ENCODE measurements around the gene CEP112. TPM values are rescaled to one million over a fixed set of nuclear protein-coding genes. Genes with fewer than 3 reads are reported as not detected.

The CEP112 gene
- total and polyA plus RNA-seq, 4 donors = 5.9 to 32.9 (median 18.8) TPM

- H3K9ac ChIP-seq (ENCODE audit: insufficient read depth in 1 of 2, low read length in 2 of 2) = no peak overlapping the region
- DNase-seq (peak in 2 of 3 donors; percentile 21 to 57), ATAC-seq (ENCODE audit: insufficient read depth, low FRiP score) (no peak)
- H3K27ac ChIP-seq (ENCODE audit: low read depth in 1 of 2, low read length in 1 of 2) = no peak overlapping the region
- WGBS, 2 donors = 49 to 56% methylated on average over 9 of the region's 9 CpGs
- H3K27me3 ChIP-seq (ENCODE audit: control insufficient read depth in 3 of 3, insufficient read depth in 3 of 3, low read length in 2 of 3) = no peaks in the 10 kb centered on the region
- no peaks in the 10 kb centered on the region for H3K36me3 ChIP-seq (ENCODE audit: control insufficient read depth in 4 of 4, insufficient read depth in 4 of 4, low read length in 4 of 4)
- TF ChIP-seq CTCF (IDR thresholded peaks at IDR 0.05; ENCODE audit: control extremely low read depth, extremely low read depth) = no peak
- no peaks in the 10 kb centered on the region for H3K9me3 ChIP-seq (ENCODE audit: control insufficient read depth in 4 of 4, insufficient read depth in 3 of 4, low read length in 3 of 4)
- H3K4me3 ChIP-seq = no peak overlapping the region
- peaks cover 0 to 9% (median 0%) of the 10 kb centered on the region in 5 donors for H3K4me1 ChIP-seq (ENCODE audit: control insufficient read depth in 5 of 5, insufficient read depth in 5 of 5, low read length in 5 of 5)
Measured at GRCh38 chr17:65975878-65976277, 216.1 kb downstream of the CEP112 start.

- no peak for ATAC-seq (ENCODE audit: insufficient read depth, low FRiP score)
- Histone ChIP-seq H3K27me3 (ENCODE audit: control insufficient read depth in 3 of 3, insufficient read depth in 3 of 3, low read length in 2 of 3) (no peaks in the 10 kb centered on the region), H3K9ac (ENCODE audit: insufficient read depth in 1 of 2, low read length in 2 of 2) (no peak overlapping the region), H3K4me3 (no peak overlapping the region), H3K27ac (ENCODE audit: low read depth in 1 of 2, low read length in 1 of 2) (no peak overlapping the region), H3K36me3 (ENCODE audit: control insufficient read depth in 4 of 4, insufficient read depth in 4 of 4, low read length in 4 of 4) (no peaks in the 10 kb centered on the region), H3K4me1 (ENCODE audit: control insufficient read depth in 5 of 5, insufficient read depth in 5 of 5, low read length in 5 of 5) (peaks cover 0 to 1% (median 0%) of the 10 kb centered on the region in 5 donors), H3K9me3 (ENCODE audit: control insufficient read depth in 4 of 4, insufficient read depth in 3 of 4, low read length in 3 of 4) (no peaks in the 10 kb centered on the region)
- 86 to 93% methylated on average over 1 of the region's 1 CpG for WGBS, 2 donors
- TF ChIP-seq CTCF (IDR thresholded peaks at IDR 0.05; ENCODE audit: control extremely low read depth, extremely low read depth) = no peak
- DNase-seq = no peak
Measured at GRCh38 chr17:65973237-65973636, 218.7 kb downstream of the CEP112 start.

GRCh38 chr17:65967372-65967771 lies 224.6 kb downstream of the CEP112 start:
- no peak for TF ChIP-seq CTCF (IDR thresholded peaks at IDR 0.05; ENCODE audit: control extremely low read depth, extremely low read depth)
- 96 to 99% methylated on average over 2 of the region's 2 CpGs for WGBS, 2 donors
- no peak for ATAC-seq (ENCODE audit: insufficient read depth, low FRiP score)
- H3K36me3 ChIP-seq (ENCODE audit: control insufficient read depth in 4 of 4, insufficient read depth in 4 of 4, low read length in 4 of 4) = no peaks in the 10 kb centered on the region
- H3K27me3 ChIP-seq (ENCODE audit: control insufficient read depth in 3 of 3, insufficient read depth in 3 of 3, low read length in 2 of 3) = no peaks in the 10 kb centered on the region
- peaks cover 0 to 4% (median 0%) of the 10 kb centered on the region in 5 donors for H3K4me1 ChIP-seq (ENCODE audit: control insufficient read depth in 5 of 5, insufficient read depth in 5 of 5, low read length in 5 of 5)
- no peak for DNase-seq
- no peaks in the 10 kb centered on the region for H3K9me3 ChIP-seq (ENCODE audit: control insufficient read depth in 4 of 4, insufficient read depth in 3 of 4, low read length in 3 of 4)
- no peak overlapping the region for H3K9ac ChIP-seq (ENCODE audit: insufficient read depth in 1 of 2, low read length in 2 of 2)
- H3K4me3 ChIP-seq = no peak overlapping the region
- H3K27ac ChIP-seq (ENCODE audit: low read depth in 1 of 2, low read length in 1 of 2) = no peak overlapping the region

- peak; percentile 40 to 85 (median 63) for DNase-seq
- WGBS, 2 donors = 90 to 97% methylated on average over 2 of the region's 2 CpGs
Measured at GRCh38 chr17:65966072-65966695, 225.7 kb downstream of the CEP112 start.

More at GRCh38 chr17:65966072-65966695, 225.7 kb downstream of the CEP112 start:
- no peak overlapping the region for H3K9ac ChIP-seq (ENCODE audit: insufficient read depth in 1 of 2, low read length in 2 of 2)
- ATAC-seq (ENCODE audit: insufficient read depth, low FRiP score) = no peak
- H3K27me3 ChIP-seq (ENCODE audit: control insufficient read depth in 3 of 3, insufficient read depth in 3 of 3, low read length in 2 of 3) = no peaks in the 10 kb centered on the region
- no peak overlapping the region for H3K27ac ChIP-seq (ENCODE audit: low read depth in 1 of 2, low read length in 1 of 2)
- no peaks in the 10 kb centered on the region for H3K9me3 ChIP-seq (ENCODE audit: control insufficient read depth in 4 of 4, insufficient read depth in 3 of 4, low read length in 3 of 4)
- no peak for TF ChIP-seq CTCF (IDR thresholded peaks at IDR 0.05; ENCODE audit: control extremely low read depth, extremely low read depth)
- peaks cover 0 to 4% (median 0%) of the 10 kb centered on the region in 5 donors for H3K4me1 ChIP-seq (ENCODE audit: control insufficient read depth in 5 of 5, insufficient read depth in 5 of 5, low read length in 5 of 5)
- H3K36me3 ChIP-seq (ENCODE audit: control insufficient read depth in 4 of 4, insufficient read depth in 4 of 4, low read length in 4 of 4) = peaks cover 0 to 2% (median 0%) of the 10 kb centered on the region in 4 donors
- H3K4me3 ChIP-seq = no peak overlapping the region

Measured in lung (tissue), 12 donors.